GM23338 (cell line): ENCODE data around the gene RBM12. TPM values are rescaled to one million over a fixed set of nuclear protein-coding genes. Genes with fewer than 3 reads are reported as not detected.

ENCODE experiments used
- ATAC-seq: fragments of 200-7000 bp; cut with Tn5 transposase; 3 replicates; pipeline ENCODE4 v1.9.1; 2020
- DNase-seq: peaks from one replicate; pipeline ENCODE4 v3.0.0-alpha.2; 2015; ENCODE audit warnings: low spot score
- H2AFZ ChIP-seq: fragments of 200-600 bp; sonication (generic); 2 replicates; pipeline ENCODE4 v1.8.0; 2016; ENCODE audit warnings: antibody characterized with exemption, mild to moderate bottlenecking, moderate library complexity
- H3F3A ChIP-seq: fragments of 200-600 bp; sonication (generic); replicated peaks from 2 replicates; pipeline ENCODE4 v1.8.0; 2017; ENCODE audit warnings: antibody characterized with exemption, mixed run types, low read depth
- H3K27ac ChIP-seq: fragments of 200-600 bp; sonication (generic); 2 replicates; pipeline ENCODE4 v1.6.1; 2016; ENCODE audit warnings: low read depth
- H3K27me3 ChIP-seq: fragments of 200-600 bp; sonication (generic); 2 replicates; pipeline ENCODE4 v1.8.0; 2016; ENCODE audit warnings: mild to moderate bottlenecking, mixed run types, moderate library complexity; ENCODE audit not compliant: insufficient read depth
- H3K36me3 ChIP-seq: fragments of 200-600 bp; sonication (generic); 2 replicates; pipeline ENCODE4 v1.8.0; 2016; ENCODE audit warnings: mild to moderate bottlenecking; ENCODE audit not compliant: insufficient read depth
- H3K4me1 ChIP-seq: fragments of 200-600 bp; sonication (generic); 2 replicates; pipeline ENCODE4 v1.8.0; 2016; ENCODE audit warnings: mild to moderate bottlenecking, moderate library complexity; ENCODE audit not compliant: insufficient read depth
- H3K4me2 ChIP-seq: fragments of 200-600 bp; sonication (generic); 2 replicates; pipeline ENCODE4 v1.7.1; 2017; ENCODE audit warnings: mixed run types
- H3K4me3 ChIP-seq: fragments of 200-600 bp; sonication (generic); 2 replicates; pipeline ENCODE4 v1.6.1; 2016; ENCODE audit warnings: mixed run types
- H3K79me2 ChIP-seq: fragments of 200-600 bp; sonication (generic); replicated peaks from 2 replicates; pipeline ENCODE4 v1.8.0; 2017; ENCODE audit warnings: mild to moderate bottlenecking; ENCODE audit not compliant: insufficient read depth
- H3K9me2 ChIP-seq: fragments of 200-600 bp; sonication (generic); 2 replicates; pipeline ENCODE4 v1.8.0; 2017; ENCODE audit not compliant: insufficient read depth
- H4K20me1 ChIP-seq: fragments of 200-600 bp; sonication (generic); replicated peaks from 2 replicates; pipeline ENCODE4 v1.8.0; 2017; ENCODE audit warnings: mild to moderate bottlenecking; ENCODE audit not compliant: insufficient read depth
- H3K27ac Mint-ChIP-seq: 2 replicates; pipeline ENCODE4 v1.8.0; 2020; ENCODE audit warnings: inconsistent platforms, mild to moderate bottlenecking, moderate library complexity, mixed read lengths
- H3K27me3 Mint-ChIP-seq: 3 replicates; pipeline ENCODE4 v1.8.0; 2022; ENCODE audit warnings: low read depth, mild to moderate bottlenecking, moderate library complexity, mixed read lengths, inconsistent platforms; ENCODE audit not compliant: insufficient read depth, poor library complexity
- H3K36me3 Mint-ChIP-seq: 3 replicates; pipeline ENCODE4 v1.8.0; 2021; ENCODE audit warnings: low read depth, mild to moderate bottlenecking, inconsistent platforms, moderate library complexity, mixed read lengths
- H3K4me1 Mint-ChIP-seq: 3 replicates; pipeline ENCODE4 v1.8.0; 2020; ENCODE audit warnings: mild to moderate bottlenecking, inconsistent platforms, mixed read lengths
- H3K4me3 Mint-ChIP-seq: 3 replicates; pipeline ENCODE4 v1.8.0; 2021; ENCODE audit warnings: moderate library complexity, mild to moderate bottlenecking, inconsistent platforms, mixed read lengths
- H3K9me3 Mint-ChIP-seq: 3 replicates; pipeline ENCODE4 v1.8.0; 2020; ENCODE audit warnings: moderate library complexity, mild to moderate bottlenecking, inconsistent platforms, mixed read lengths
- JUNB ChIP-seq: IDR thresholded peaks from one replicate; pipeline ENCODE4 v1.6.1; 2016; ENCODE audit warnings: antibody characterized with exemption; ENCODE audit not compliant: unreplicated experiment
- polyA plus RNA-seq: library from polyadenylated mRNA; unstranded; fragments of >200 nt; fragmentation: Nextera tagmentation; extraction: Ambion mirVana; gene quantifications from 2 replicates; pipeline ENCODE4 v1.2.1, GENCODE V29; 2016
- total RNA-seq: library from RNA; depleted of rRNA; stranded (reverse); fragments of >200 nt; shearing (Covaris generic); gene quantifications from 2 replicates; pipeline ENCODE4 v1.2.3, GENCODE V29; 2014
- TF ChIP-seq, protein P1 (sequence below): fragments of 250-450 bp; sonication (Bioruptor Pico); IDR thresholded peaks from 2 replicates; pipeline ENCODE4 v1.5.0; 2020; ENCODE audit warnings: mild to moderate bottlenecking, moderate library complexity
- TF ChIP-seq, protein P2 (sequence below): IDR thresholded peaks from 2 replicates; pipeline ENCODE4 v1.6.1; 2016; ENCODE audit warnings: antibody characterized with exemption

RBM12 gene
- total and polyA plus RNA-seq, 2 experiments from 2014 or later = 22.3 to 82.2 TPM

- no peak for DNase-seq
- Histone ChIP-seq H4K20me1 (peaks cover 87% of the 10 kb centered on the region), H3K9me2 (no peaks in the 10 kb centered on the region), H3K4me2 (no peak overlapping the region), H3K79me2 (peaks cover 100% of the 10 kb centered on the region), H3F3A (0 out of 2 replicates have a peak, but pooled peaks cover 5% of the 10 kb centered on the region), H3K27me3 (no peaks in the 10 kb centered on the region), H3K27ac (no peak overlapping the region), H2AFZ (no peak overlapping the region), H3K4me3 (no peak overlapping the region), H3K4me1 (peaks cover 10% of the 10 kb centered on the region), H3K36me3 (peaks cover 11% of the 10 kb centered on the region)
- TF ChIP-seq, protein P1, sequence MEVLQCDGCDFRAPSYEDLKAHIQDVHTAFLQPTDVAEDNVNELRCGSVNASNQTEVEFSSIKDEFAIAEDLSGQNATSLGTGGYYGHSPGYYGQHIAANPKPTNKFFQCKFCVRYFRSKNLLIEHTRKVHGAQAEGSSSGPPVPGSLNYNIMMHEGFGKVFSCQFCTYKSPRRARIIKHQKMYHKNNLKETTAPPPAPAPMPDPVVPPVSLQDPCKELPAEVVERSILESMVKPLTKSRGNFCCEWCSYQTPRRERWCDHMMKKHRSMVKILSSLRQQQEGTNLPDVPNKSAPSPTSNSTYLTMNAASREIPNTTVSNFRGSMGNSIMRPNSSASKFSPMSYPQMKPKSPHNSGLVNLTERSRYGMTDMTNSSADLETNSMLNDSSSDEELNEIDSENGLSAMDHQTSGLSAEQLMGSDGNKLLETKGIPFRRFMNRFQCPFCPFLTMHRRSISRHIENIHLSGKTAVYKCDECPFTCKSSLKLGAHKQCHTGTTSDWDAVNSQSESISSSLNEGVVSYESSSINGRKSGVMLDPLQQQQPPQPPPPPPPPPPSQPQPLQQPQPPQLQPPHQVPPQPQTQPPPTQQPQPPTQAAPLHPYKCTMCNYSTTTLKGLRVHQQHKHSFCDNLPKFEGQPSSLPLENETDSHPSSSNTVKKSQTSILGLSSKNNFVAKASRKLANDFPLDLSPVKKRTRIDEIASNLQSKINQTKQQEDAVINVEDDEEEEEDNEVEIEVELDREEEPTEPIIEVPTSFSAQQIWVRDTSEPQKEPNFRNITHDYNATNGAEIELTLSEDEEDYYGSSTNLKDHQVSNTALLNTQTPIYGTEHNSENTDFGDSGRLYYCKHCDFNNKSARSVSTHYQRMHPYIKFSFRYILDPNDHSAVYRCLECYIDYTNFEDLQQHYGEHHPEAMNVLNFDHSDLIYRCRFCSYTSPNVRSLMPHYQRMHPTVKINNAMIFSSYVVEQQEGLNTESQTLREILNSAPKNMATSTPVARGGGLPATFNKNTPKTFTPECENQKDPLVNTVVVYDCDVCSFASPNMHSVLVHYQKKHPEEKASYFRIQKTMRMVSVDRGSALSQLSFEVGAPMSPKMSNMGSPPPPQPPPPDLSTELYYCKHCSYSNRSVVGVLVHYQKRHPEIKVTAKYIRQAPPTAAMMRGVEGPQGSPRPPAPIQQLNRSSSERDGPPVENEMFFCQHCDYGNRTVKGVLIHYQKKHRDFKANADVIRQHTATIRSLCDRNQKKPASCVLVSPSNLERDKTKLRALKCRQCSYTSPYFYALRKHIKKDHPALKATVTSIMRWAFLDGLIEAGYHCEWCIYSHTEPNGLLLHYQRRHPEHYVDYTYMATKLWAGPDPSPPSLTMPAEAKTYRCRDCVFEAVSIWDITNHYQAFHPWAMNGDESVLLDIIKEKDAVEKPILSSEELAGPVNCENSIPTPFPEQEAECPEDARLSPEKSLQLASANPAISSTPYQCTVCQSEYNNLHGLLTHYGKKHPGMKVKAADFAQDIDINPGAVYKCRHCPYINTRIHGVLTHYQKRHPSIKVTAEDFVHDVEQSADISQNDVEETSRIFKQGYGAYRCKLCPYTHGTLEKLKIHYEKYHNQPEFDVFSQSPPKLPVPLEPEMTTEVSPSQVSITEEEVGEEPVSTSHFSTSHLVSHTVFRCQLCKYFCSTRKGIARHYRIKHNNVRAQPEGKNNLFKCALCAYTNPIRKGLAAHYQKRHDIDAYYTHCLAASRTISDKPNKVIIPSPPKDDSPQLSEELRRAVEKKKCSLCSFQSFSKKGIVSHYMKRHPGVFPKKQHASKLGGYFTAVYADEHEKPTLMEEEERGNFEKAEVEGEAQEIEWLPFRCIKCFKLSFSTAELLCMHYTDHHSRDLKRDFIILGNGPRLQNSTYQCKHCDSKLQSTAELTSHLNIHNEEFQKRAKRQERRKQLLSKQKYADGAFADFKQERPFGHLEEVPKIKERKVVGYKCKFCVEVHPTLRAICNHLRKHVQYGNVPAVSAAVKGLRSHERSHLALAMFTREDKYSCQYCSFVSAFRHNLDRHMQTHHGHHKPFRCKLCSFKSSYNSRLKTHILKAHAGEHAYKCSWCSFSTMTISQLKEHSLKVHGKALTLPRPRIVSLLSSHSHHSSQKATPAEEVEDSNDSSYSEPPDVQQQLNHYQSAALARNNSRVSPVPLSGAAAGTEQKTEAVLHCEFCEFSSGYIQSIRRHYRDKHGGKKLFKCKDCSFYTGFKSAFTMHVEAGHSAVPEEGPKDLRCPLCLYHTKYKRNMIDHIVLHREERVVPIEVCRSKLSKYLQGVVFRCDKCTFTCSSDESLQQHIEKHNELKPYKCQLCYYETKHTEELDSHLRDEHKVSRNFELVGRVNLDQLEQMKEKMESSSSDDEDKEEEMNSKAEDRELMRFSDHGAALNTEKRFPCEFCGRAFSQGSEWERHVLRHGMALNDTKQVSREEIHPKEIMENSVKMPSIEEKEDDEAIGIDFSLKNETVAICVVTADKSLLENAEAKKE (CRISPR knock-in tag) = no peak
- H3K27ac Mint-ChIP-seq = no peak overlapping the region
- H3K36me3 Mint-ChIP-seq = peaks cover 12% of the 10 kb centered on the region; the same call in 2 of the 3 replicates
- peaks cover 5% of the 10 kb centered on the region; the same call in 2 of the 3 replicates for H3K4me1 Mint-ChIP-seq
- no peaks in the 10 kb centered on the region for H3K9me3 Mint-ChIP-seq
- H3K4me3 Mint-ChIP-seq = no peak overlapping the region
- ATAC-seq = no peak
- H3K27me3 Mint-ChIP-seq = no peaks in the 10 kb centered on the region
Measured at GRCh38 chr20:35653893-35654292, 10.8 kb downstream of the RBM12 start.

DNA sequence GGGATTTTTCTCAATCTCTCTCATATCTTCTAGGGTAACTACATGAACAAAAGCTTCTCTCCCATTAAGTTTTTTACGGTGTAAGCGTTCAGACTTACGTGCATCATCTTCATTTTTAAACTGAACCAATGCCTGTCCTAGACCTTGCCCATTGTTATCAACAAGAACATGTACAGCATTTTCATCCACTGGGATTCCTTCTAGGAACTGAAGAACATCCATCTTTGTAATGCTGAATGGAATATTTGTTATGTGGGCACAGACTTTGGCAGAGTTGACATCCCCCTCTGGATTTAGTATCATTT lies 11.3 kb downstream of the RBM12 start:
- Histone ChIP-seq H3K9me2 (no peaks in the 10 kb centered on the region), H2AFZ (no peak overlapping the region), H3K27me3 (no peaks in the 10 kb centered on the region), H4K20me1 (peaks cover 87% of the 10 kb centered on the region), H3K27ac (no peak overlapping the region), H3K4me2 (no peak overlapping the region), H3K4me3 (no peak overlapping the region), H3K4me1 (peaks cover 7% of the 10 kb centered on the region), H3F3A (0 out of 2 replicates have a peak, but pooled peaks cover 5% of the 10 kb centered on the region), H3K79me2 (peaks cover 100% of the 10 kb centered on the region), H3K36me3 (peaks cover 11% of the 10 kb centered on the region)
- ATAC-seq = no peak
- Mint-ChIP-seq H3K27ac (no peak overlapping the region), H3K4me3 (no peak overlapping the region), H3K36me3 (peaks cover 14% of the 10 kb centered on the region; the same call in 2 of the 3 replicates), H3K9me3 (no peaks in the 10 kb centered on the region), H3K27me3 (no peaks in the 10 kb centered on the region), H3K4me1 (peaks cover 5% of the 10 kb centered on the region; the same call in 2 of the 3 replicates)
- no peak for TF ChIP-seq JUNB
- TF ChIP-seq, protein P2, sequence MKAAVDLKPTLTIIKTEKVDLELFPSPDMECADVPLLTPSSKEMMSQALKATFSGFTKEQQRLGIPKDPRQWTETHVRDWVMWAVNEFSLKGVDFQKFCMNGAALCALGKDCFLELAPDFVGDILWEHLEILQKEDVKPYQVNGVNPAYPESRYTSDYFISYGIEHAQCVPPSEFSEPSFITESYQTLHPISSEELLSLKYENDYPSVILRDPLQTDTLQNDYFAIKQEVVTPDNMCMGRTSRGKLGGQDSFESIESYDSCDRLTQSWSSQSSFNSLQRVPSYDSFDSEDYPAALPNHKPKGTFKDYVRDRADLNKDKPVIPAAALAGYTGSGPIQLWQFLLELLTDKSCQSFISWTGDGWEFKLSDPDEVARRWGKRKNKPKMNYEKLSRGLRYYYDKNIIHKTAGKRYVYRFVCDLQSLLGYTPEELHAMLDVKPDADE = no peak
- DNase-seq = no peak
